Activated CD8-positive, alpha-beta memory T cell treated with anti-CD3 and anti-CD28 coated beads for 36 hours (primary cell): ENCODE results near the gene CAMTA2. TPM values are rescaled to one million over a fixed set of nuclear protein-coding genes. Genes with fewer than 3 reads are reported as not detected.

ENCODE experiments used
- CTCF ChIA-PET: fragments of 350-600 bp; sonication (Branson Sonifier 250); formaldehyde crosslinking; loops from one replicate; lab custom pipeline; 2021; ENCODE audit warnings: antibody characterized with exemption; lab: Charles Lee
- POLR2A ChIA-PET: fragments of 350-600 bp; sonication (Branson Sonifier 250); formaldehyde crosslinking; loops from one replicate; lab custom pipeline; 2021; ENCODE audit warnings: antibody characterized with exemption; lab: Charles Lee
- total RNA-seq, 2 experiments: library from RNA; stranded (reverse); gene quantifications; one replicate each; pipeline ENCODE4 v1.2.3, GENCODE V29; 2021

The CAMTA2 gene
- total RNA-seq, 2 experiments from 2014 or later, result 120 to 125 TPM

DNA sequence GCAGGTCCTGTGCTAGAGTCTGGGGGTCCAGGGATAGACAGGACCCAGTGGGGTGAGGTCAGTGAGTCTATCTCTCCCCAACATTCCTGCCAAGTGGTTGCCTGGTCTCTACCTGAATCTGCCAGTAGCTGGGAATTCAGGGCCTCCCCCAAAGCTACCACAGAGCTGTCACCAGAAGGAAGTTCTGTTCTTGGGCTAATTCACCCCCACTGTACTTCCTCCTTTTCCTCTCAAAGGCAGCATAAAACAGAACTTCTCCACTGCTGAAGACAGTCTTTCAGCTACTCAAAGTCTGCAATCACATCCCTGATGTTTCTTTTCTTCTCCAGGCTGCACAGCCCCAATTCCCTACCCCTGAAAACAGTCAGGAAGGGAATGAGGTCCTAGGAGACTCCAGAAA is 8.7 kb downstream of the CAMTA2 start:
- ChIA-PET POLR2A (interaction anchor here (1.0 kb wide), 1 partner anchor 30 kb away, joined by 3 read pairs; the partner anchor contains the start of gene PFN1), CTCF (interaction anchor here (0.7 kb wide), 1 partner anchor 12 kb away, joined by 3 read pairs; no protein-coding TSS in a partner anchor)

DNA sequence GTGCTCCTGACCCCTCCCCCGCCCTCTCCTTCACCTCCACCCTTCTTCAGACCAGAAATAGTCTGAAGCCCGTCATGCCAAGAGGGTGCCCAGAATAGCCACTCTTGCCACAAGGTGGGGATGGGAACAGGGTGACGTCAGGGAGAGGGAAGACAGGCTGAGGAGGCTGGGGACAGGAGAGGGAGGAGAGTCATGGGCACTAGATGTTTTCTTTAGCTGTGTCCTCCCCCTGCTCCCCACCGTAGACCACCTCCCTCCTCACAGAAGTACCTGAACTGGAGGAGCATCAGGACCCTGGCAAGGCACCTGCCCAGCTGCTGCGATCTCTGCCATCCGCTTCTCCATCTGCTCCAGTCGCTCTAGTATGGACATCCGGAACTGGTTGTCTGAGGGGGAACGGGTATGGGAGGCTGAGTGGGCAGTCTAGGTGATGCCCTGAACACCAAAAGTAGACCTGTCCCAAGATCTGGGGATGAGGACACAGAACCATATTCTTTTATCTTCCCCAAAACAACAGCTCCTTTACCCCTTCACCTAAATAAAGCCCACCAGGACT is 13.3 kb downstream of the CAMTA2 start:
- ChIA-PET CTCF (interaction anchor here (1.1 to 1.3 kb wide), 3 partner anchors 13 to 76 kb away, joined by 3 to 4 read pairs (median 3); partner anchors contain the start of genes CAMTA2 and CHRNE), POLR2A (interaction anchor here (0.7 kb wide), 1 partner anchor 48 kb away, joined by 3 read pairs; no protein-coding TSS in a partner anchor)

DNA sequence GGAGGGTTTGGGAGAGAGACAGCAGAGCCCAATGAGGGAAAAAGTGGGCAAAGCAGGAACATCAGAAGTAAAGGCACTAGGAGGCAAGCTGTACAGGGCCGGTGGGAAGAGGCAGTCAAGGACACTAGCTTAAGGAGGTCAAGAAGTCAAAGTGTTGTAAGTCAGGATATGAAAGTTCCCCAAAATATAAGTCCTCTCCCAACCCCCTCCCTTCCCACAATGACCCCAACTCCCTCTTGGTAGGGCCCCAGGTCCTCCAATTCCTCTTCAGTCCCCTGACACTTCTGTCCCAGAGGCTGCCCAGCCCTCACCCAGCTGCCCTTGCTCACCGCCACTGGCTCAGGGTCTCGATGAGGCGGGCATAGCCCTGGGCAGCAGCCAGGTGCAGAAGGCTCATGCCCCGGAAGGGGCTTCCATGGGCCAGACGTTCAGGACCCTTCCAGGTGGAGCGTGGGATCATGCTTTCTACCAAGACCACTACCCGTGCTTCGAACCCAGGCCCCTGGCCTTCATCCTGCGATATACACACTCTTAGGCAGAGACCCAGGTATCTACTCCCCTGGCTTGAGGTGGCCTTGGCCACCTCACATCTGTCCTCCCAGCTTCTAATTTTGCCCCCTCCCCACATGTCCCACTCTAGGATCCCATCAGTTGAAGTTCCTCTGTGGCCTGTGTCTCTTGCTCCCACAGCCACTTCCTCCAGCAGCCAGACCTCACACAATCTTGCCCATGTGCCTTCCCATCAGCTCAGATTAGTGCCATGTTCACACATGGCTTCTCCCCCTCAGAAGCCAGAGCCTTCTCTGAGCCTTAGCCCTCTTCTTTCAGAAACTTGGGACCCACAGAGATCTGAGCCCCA is 14.0 kb downstream of the CAMTA2 start:
- ChIA-PET CTCF (interaction anchor here (1.1 to 1.3 kb wide), 3 partner anchors 14 to 75 kb away, joined by 3 to 4 read pairs (median 3); partner anchors contain the start of genes CAMTA2 and CHRNE), POLR2A (interaction anchor here (0.6 kb wide), 1 partner anchor 72 kb away, joined by 3 read pairs; no protein-coding TSS in a partner anchor)

DNA sequence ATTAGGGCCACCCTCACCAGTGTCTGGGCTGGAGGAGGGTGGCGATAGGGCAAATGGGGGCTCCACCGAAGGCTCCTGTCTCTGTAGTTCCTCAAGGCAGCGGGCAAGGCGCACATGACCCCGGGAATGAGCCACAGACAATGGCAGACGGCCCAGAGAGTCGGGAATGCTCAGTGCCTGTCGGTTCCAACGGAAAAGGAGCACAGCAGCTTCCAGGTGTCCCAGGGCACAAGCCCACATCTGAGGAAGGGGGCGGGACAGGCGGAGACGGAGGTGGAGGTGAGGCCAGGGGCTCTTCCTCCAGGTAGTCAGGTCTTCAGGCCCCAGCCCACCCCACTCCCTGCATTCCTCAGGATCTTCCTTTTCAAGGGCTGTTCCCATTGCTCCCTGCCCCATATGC is 14.7 kb downstream of the CAMTA2 start:
- ChIA-PET CTCF (interaction anchor here (0.5 to 1.3 kb wide), 3 partner anchors 15 to 77 kb away, joined by 3 to 4 read pairs (median 3); partner anchors contain the start of genes CAMTA2 and CHRNE), POLR2A (interaction anchor here (0.6 kb wide), 1 partner anchor 71 kb away, joined by 3 read pairs; no protein-coding TSS in a partner anchor)

DNA sequence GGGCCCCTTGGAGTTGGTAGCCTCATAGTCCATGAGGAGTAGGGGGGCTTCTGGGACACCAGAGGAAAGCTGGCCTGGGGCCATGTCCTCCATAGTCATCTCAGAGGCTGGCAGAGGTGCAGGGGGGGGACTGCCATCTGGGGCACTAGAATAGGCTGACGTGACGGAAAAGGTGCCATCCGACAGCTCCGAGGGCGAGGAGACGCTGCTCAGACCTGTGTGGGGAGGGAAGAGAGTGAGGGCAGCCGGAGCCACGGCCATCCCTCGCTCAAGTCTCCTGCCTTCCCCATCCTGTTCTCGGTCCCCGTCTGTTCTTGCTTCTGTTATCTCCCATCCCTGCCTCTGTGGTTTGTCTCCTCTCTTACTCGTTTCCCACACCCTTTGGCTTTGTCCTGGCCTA is 15.2 kb downstream of the CAMTA2 start:
- CTCF ChIA-PET, result interaction anchor here (0.5 to 1.6 kb wide), 2 partner anchors 8 to 77 kb away, joined by 3 to 5 read pairs; no protein-coding TSS in a partner anchor
- POLR2A ChIA-PET, result interaction anchor here (7.4 kb wide), 1 partner anchor 23 kb away, joined by 214 read pairs; the partner anchor contains the start of genes ENO3 and PFN1

DNA sequence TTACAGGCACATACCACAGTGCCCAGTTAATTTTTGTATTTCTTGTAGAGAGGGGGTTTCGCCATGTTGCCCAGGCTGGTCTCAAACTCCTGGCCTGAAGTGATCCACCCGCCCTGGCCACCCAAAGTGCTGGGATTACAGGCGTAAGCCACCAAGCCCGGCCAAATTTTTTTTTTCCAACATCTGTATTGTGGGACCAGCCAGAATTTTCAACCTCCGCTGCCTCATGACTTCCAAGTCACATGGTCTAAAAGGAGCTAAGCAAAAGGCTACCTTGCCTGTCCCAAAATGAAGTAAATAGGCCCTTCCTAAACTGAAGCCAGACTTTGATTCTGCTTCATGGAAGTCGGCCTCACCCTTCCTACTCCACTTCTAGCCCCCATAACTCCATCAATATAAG is 15.6 kb downstream of the CAMTA2 start:
- ChIA-PET CTCF (interaction anchor here (0.6 to 1.6 kb wide), 3 partner anchors 9 to 14 kb away, joined by 3 to 5 read pairs (median 3); no protein-coding TSS in a partner anchor), POLR2A (interaction anchor here (7.4 kb wide), 1 partner anchor 23 kb away, joined by 214 read pairs; the partner anchor contains the start of genes ENO3 and PFN1)

DNA sequence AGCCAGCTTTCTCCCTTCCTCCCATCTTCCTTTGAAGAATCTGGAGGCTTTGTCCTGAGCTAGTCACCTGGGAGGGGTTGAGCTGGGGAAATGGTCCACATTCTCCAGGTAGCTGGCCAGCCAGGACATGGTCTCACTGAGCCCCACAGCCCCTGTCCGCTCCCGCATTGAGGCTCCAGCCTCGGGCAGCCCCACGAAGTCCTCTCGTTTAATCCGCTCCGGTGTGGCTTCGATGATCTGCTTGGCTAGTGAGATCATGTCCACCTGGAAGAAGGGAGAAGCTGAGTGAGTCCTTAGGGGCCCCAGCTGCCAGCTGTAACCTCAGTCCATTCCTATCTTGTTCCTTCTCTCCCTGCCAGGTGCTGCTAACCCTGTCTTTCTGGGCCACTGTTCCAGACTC is 17.2 kb downstream of the CAMTA2 start:
- CTCF ChIA-PET, result interaction anchor here (0.7 to 1.6 kb wide), 5 partner anchors 10 to 61 kb away, joined by 3 to 5 read pairs (median 3); partner anchors contain the start of gene PFN1
- POLR2A ChIA-PET, result interaction anchor here (1.2 to 7.4 kb wide), 2 partner anchors 17 to 21 kb away, joined by 6 to 214 read pairs; partner anchors contain the start of genes CAMTA2, ENO3 and PFN1

DNA sequence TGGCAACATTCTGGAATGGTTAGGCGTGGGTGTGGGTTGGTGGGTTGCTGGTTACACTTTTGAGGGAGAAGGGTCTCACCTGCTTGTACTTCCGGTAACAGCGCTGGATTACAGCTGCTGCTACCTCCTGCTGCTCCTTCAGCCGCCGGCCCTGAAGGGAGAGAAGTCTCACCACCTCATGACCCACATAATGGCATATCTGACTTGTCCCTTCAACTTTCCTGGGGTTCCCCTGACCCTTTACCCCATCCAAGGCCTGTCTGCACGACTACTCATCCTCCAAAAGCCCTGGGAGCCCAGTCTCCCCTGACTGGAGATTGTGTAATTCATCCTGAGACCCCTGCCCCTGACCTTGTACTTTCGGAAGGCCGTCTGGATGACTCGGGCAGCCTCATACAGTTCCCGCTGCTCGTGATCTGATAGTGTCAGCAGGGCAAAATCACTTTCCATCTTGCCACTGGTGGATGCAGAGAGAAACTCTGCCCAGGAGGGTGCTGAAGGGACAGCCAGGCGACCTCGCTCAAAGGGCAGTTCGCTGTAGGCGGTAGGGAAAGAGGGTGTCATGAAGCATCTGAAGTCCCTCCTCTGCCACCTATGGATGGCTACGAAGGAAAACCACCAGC is 17.8 kb downstream of the CAMTA2 start:
- ChIA-PET CTCF (interaction anchor here (0.9 to 4.1 kb wide), 5 partner anchors 10 to 93 kb away, joined by 3 to 21 read pairs (median 4); partner anchors contain the start of gene PFN1), POLR2A (interaction anchor here (0.6 to 7.4 kb wide), 6 partner anchors 17 to 828 kb away, joined by 3 to 214 read pairs (median 4); partner anchors contain the start of genes CAMTA2, ENO3, PFN1 and RNF167)

DNA sequence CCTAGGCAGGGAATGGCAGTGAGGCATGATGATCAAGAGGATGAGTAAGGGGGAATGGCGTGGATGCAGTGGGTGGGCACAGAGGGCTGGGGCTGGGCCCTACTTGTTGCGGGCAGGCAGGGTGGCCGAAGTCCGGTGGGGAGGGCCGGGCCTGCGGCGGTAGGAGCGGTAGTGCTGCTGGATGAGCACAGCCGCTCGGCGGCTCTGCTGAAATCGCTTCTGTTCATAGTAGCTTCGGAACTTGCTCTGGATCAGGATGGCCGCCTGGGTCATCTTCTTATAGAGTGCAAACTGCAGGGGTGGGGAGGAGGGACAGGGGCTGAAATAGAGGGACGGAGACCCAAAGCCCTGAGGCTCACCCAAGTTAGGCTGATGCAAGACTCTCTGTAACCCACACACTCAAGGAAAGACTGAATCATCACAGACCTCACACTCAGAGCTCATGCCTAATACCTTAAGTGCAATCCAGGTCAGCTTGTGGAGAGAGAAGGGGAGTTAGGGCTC is 18.4 kb downstream of the CAMTA2 start:
- ChIA-PET POLR2A (interaction anchor here (0.6 to 7.4 kb wide), 7 partner anchors 11 to 827 kb away, joined by 3 to 214 read pairs (median 4); partner anchors contain the start of genes CAMTA2, ENO3, PFN1 and RNF167), CTCF (interaction anchor here (0.9 to 4.1 kb wide), 5 partner anchors 21 to 93 kb away, joined by 3 to 21 read pairs (median 5); partner anchors contain the start of genes PFN1, RNF167 and SLC25A11)

DNA sequence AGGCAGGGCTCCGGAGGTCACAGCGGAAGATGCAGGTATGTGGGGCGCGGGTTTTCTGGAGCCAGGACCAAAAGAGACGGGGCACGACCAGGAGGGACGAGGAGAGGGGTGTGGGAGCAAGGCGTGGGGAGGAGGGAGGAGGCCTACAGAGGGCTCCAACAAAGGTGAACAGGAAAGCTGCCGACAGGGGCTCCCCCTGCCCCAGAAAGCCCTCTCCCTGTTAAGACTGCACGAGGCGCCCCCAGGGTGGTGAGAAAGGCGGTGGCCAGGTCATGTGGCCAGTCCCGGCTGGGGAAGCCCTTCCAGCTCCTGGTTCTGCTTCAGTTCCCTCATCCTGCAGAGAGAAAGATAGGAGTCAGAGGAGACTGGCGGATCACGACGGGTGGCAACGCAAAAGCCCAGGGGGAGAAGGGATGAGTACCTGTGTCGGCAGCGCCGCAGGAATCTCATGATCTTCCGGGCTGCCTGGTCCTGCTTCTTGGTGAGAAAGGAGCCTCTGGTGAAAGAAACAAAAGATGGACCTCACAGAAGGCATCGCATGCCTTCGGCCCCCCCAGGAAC is 18.9 kb downstream of the CAMTA2 start:
- ChIA-PET CTCF (interaction anchor here (0.9 to 4.1 kb wide), 7 partner anchors 12 to 94 kb away, joined by 3 to 21 read pairs (median 5); partner anchors contain the start of genes CAMTA2, PFN1, RNF167 and SLC25A11), POLR2A (interaction anchor here (0.6 to 7.4 kb wide), 7 partner anchors 11 to 62 kb away, joined by 3 to 214 read pairs (median 5); partner anchors contain the start of genes CAMTA2, ENO3, PFN1 and RNF167)

DNA sequence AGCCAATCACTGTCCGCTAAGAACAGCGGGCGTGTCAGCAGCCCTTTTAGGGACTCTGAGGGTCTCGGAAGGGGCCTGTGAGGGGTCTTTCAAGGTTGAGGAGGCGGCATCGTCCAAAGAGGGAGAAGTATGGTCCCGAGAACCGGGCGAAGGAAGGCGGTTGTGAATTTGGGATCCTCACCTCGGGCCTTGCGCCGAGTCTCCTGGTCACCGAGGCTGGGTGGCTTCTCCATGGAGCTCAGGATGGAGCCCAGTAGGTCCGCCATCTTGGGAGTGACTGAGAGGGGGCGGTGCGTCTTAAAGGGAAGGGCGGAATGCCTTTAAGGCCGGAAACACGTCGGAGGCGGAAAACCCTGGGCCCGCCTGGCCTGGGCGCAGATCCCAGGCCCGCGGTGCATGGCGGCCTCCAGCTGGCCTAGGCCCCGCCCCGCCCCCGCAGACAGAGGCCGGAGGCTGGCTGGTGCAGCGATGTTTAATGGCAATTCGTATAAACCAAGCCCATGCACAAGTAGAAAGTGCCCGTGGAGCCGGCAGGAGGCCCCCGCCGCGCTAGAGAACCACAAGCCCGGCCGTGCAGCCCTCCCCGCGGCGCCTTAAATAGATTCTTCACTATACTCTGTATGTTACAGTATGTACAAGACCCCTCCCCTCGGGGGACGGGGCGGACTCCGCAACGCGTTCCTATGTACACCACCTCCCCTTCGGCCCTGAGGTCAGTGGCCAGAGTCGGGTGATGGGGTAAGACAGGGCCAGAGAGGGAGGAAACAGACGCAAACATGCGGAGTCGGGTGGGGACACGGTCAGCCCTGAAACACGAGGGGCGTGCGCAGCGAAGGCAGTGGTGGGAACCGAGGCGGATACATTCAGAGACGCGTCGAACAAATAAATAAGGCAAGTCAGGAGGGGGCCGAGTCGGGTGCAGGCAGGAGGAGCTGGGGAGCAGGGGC is 19.7 kb downstream of the CAMTA2 start, which contains the start of gene SPAG7:
TSS of gene SPAG7 (minus strand) at position 279 of the 947 bp plus-strand sequence. CDS start at position 266, 13 bp downstream.
- POLR2A ChIA-PET, result interaction anchor here (0.5 to 7.4 kb wide), 12 partner anchors 10 to 406 kb away, joined by 3 to 214 read pairs (median 4); partner anchors contain the start of genes ARRB2, CAMTA2, ENO3 and PFN1
- CTCF ChIA-PET, result interaction anchor here (0.7 to 4.1 kb wide), 10 partner anchors 13 to 95 kb away, joined by 3 to 21 read pairs (median 4); partner anchors contain the start of genes C17orf107, CAMTA2, ENO3 and PFN1

DNA sequence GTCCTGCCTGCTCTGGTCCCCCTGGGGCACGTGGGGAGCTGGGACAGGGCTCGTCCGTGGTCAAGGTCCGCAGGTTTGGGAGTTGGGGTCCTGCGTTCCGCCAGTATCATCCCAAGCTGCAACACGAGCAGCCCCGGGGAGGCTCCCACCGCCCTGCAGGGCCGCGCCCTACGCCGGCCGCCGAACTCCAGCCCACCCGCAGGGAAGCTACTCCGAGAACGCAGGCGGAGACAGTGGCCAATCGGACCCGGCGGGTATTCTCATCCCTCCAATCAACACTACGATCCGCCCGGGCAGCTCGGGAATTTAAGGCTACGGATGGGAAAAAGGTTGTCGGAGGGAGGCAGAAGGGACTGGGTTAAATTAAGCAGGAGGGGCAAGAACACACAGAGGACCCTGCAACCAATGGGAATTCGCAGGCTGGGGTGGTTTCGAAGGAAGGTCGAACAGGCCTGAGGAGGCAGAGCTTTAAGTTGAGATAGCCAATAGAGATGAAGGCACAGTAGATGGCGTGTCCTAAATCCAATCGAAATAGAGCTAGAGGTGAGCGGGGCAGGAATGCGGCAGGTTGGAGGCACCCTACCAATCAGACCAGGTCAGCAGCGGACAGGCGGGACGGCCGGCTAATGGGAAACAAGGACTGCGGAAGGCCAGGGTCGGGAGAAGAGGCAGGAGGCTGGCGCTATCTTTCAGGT is 20.5 kb downstream of the CAMTA2 start:
- ChIA-PET POLR2A (interaction anchor here (0.5 to 7.4 kb wide), 10 partner anchors 9 to 405 kb away, joined by 3 to 214 read pairs (median 4); partner anchors contain the start of genes ARRB2, CAMTA2, ENO3 and PFN1), CTCF (interaction anchor here (0.6 to 4.1 kb wide), 11 partner anchors 11 to 95 kb away, joined by 3 to 21 read pairs (median 4); partner anchors contain the start of genes C17orf107, ENO3, PFN1 and RNF167)

DNA sequence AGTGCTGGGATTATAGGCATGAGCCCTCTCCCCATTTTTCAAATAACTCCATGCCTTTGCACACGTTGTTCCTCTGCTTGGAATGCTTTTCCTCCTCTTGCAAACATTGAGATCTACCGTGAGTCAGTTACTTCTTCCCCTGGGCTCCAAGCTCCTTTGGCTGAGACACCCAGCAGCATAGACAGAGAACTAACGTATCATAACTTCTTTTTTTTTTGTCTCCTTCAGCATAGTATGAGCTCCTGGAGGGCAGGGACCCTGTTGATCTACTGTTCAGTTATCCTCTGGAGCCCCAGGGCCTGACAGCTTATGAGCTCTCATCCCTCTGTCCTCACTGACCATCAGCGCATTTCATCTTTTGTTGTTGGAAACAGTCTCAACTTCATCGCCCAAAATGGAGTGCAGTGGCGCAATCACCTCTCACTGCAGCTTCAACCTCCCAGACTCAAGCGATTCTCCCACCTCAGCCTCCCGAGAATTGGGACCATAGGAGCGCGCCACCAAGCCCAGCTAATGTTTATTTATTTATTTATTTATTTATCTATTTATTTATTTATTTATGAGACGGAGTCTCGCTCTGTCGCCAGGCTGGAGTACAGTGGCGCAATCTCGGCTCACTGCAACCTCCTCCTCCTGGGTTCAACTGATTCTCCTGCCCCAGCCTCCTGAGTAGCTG is 22.0 kb downstream of the CAMTA2 start:
- POLR2A ChIA-PET, result interaction anchor here (7.4 kb wide), 1 partner anchor 16 kb away, joined by 214 read pairs; the partner anchor contains the start of genes ENO3 and PFN1
- CTCF ChIA-PET, result interaction anchor here (1.2 to 4.1 kb wide), 3 partner anchors 10 to 17 kb away, joined by 4 to 21 read pairs (median 6); partner anchors contain the start of gene PFN1

DNA sequence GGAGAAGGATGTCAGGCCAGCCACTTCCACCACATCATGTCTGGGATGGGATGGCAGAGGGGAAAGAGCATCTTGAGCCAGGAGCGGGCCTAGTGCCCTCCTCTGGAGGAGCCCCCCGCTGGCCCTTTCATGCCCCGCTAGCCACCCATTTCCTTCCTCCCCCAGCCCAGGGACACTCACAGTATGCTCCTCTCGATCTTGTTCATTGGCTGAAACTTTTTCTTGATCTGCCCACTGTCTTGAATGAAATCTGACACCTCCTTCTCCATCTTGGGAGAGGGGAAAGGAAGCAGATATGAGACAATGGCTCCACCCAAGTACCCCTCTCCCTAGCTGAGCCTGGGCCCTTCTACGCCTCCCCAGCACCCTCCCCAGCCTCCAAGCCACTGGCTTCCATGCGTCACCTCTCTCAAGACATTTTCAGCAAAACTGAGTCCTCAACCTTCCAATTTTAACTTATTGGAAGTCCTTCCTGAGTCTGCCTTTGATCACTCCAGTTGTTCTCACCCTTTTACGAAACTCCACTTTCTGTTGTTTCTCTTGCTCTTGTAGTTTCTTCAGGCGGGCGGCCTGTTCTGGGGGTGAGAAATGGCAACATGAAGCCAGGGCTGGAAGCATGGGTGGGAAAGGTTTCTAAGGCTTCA is 27.1 kb downstream of the CAMTA2 start:
- POLR2A ChIA-PET, result no interaction called here
- CTCF ChIA-PET, result interaction anchor here (1.2 kb wide), 1 partner anchor 51 kb away, joined by 3 read pairs; no protein-coding TSS in a partner anchor
